GM19395 (cell line): ENCODE results near the gene UNC79.

Source experiments
- ATAC-seq: cut with Tn5 transposase; IDR thresholded peaks from one replicate; pipeline ENCODE4 v1.9.1; 2021; ENCODE audit warnings: mild to moderate bottlenecking, moderate library complexity; ENCODE audit not compliant: unreplicated experiment

UNC79 gene

DNA sequence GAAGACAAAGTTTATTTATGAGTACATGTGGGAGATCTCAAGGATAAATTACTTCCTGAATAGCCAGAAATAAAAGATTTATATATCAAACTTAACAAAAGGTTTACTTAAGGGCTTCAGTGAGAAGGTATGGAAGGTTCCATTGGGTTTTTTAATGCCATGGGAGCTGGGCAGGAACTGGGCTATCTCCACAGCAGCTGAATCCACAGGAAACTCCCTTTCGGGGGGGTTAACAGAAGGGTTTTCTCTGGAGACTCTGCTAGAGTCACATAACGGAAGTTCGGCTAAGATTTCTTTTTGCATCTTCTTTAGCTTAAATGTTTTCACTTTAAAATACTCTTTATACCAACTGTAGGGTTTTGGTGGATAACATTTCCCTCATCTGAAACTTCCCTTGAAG, 113.5 kb downstream of the UNC79 start:
- ATAC-seq: no peak

DNA sequence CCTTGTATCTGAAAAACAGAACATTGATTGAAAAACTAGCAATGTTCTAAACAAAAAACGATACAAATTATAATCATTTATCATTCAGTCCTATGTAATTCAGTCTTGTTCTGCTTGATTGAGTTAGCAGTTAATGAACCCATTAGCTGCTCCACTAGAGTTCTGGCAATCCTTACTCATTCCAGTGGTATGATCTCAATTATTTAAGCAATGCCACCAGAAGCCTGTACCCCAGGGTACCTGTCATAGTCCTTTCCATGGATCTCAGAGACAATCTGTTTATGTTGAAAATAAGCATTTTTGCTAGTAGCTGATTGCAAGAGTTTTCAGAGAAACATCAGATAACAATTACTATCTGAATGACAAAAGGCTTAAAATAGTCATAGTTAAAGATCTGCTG, 115.9 kb downstream of the UNC79 start:
- ATAC-seq: no peak

DNA sequence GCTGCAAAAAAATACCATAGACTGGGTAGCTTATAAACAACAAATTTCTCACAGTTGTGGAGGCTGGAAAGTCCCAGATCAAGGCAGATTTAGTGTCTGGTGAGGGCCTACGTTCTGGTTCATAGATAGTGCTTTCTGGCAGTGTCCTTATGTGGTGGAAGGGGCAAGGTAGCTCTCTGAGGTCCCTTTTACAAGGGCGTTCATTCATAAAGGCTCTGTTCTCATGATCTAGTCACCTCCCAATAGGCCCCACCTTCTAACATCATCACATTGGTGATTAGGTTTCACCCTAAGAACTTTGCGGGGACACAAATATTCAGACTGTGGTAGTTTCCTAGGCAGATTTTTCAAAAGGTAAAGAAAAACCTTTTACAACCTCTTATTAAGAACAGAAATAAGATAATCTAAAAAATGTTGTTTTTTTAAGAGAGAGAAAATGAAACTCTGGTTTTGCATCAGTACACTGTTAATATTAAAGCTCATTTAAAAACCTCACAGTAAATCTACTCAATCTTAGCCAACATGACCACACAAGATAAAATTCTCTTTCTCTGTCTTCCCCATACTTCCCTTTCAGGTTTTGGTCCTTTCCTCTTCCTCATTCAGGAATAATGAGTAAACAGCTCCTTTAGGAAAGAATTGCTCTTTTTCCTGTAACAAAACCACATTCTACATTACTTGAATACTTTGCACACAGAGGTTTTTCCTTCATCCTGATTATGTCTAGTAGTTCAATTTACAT, 117.5 kb downstream of the UNC79 start:
- peak; percentile 82 for ATAC-seq

DNA sequence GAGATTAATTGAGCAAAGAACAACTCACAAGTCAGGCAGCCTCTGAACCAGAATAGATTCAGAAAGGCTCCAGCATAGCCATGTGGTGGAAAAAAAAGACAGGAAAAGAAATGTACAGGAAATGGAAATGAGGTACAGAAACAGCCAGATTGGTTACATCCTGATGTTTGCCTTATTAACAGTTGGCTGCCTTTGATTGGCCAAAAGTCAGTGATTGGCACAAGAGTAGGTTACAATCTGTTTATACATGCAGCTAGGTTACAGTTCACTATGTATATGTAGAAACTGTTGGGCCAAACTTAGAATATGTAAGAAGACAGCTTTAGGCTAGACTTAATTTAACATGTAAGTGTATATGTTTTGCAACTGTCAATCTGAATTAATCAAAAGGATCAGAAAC, 118.9 kb downstream of the UNC79 start:
- no peak for ATAC-seq

DNA sequence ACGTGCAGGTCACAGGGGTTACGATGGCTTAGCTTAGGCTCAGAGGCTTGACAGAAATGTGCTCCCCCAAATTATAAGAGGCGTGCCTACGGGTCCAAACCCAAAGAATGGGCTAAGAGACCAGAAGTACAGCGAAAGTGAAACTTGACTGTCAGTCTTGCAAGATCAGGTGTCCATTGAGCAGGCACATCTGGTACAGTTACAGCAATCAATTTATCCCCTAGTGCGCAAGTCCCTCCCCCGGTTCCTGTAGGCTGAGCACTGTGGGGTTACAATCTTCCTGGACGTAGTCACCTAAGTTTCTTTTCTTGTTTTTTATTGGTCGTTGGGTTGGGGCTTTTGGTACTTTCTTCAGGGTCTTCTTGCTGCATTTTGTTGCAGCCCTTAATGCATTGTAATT, 134.2 kb downstream of the UNC79 start:
- ATAC-seq: no peak

DNA sequence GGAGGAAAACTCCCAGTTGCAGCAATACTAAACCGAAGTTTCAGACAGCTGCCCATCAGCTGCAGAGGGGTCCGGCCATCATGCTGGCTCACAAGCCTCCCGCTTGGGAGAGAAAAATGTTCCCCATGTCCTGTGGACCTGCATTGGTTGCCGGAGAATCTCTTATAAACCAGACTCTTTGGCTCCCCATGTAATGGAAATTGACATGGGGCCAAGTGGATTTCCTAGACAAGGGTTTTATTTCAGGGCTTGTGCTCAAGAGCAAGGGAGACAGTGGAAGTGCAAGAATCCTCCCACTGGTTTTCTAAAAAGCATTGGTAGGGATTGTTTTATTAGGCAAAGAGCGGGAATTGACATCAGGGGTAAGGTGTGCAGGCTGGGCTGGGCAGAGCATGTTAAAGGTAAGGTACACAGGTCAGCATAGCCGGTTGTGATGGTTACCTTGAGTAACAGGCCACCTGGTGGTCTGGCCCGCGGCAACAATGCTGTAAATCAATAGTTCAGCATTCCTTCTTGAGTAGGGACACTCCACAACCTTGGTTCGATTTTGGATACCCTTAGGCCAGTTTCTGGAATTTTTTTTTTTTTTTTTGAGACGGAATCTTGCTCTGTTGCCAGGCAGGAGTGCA, 135.4 kb downstream of the UNC79 start:
- no peak for ATAC-seq

DNA sequence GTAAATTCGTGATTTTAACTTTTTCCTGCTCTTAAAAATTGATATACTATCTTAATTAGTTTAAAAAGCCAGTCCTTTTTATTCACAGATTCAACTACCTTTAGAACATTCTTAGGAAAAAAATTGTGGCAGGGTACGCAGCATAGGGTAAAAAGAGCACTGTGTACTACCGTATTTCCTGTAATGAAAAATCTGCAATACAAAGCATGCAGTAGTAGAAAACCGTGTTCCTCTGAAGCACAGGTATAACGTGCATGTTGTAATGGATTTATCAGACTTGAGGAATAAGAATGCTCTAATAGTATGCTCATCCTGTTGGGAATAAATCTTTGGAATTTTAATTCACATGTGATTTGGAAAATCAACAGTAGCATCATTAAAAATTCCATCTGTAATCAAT, 140.5 kb downstream of the UNC79 start:
- ATAC-seq: no peak

DNA sequence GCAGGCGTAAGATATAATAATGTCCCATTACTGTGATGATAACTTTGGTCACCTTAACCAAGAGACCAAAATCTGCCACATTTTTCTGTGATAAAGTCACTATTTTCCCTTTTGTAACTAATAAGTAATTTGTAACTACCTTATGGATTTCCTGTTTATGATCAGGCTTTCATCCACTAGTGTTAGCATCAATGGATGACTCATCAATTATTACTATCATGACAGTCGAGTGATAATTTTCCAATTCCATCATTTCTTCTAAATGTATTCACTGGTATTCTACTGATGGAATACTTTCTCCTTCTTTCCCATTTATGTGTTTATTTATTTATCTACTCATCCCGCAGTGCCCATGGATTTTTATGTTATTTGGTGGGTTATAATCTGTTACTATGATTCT, 148.4 kb downstream of the UNC79 start:
- no peak for ATAC-seq

DNA sequence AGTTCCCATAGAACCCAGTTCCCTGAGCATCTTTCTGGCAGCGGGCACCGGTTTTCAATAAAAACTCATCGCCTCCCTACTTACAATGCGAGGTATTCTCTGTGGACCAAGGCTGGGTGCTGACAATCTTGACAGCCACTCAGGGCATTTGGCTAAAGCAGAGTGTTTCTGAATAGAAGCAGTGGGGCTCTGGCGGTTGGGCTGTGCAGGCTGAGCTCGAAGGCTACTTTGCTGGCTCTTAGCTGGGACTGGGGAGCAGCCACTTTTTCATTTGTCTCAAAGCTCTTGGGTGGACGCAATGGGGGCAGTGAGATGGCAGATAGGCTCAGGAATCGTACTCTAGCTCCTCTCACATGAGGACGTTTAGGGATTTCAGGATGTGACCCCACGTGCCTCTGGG, 151.8 kb downstream of the UNC79 start:
- no peak for ATAC-seq

DNA sequence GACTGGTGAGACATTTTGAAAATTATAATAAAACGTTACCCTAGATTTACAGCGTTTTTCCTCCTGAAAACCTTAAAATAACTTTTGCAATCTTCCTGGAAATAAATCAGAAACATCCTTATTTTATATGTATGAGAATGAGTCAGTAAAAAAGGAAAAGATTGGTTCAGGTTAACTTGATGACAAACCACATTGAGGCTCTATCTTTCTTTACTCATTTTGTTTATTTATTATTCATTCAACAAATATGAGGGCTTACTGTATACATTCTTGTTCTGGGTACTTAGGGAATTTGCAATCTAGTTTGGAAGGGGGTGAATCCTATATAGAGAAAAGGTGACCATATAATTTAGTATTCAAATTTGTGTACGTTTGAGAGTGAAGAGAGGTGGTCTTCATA, 156.6 kb downstream of the UNC79 start:
- no peak for ATAC-seq

DNA sequence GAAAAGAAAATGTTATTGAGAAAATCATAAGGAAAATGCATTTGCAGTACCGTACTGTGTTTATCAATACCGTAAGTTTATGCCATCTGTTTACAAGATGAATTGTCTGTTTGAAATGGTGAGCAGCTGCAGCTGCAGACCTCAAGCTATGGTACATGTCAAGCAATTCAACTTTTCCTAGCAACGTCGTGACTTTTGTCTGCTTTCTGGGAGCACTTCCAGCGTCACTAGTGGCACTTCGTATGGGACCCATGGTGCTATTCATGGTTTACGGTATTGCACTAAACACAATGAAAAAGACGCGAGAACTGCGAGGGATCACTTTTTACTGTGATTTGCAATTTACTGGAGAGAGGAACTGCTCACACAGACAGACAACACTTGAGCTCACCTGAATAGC, 160.8 kb downstream of the UNC79 start:
- ATAC-seq: no peak

DNA sequence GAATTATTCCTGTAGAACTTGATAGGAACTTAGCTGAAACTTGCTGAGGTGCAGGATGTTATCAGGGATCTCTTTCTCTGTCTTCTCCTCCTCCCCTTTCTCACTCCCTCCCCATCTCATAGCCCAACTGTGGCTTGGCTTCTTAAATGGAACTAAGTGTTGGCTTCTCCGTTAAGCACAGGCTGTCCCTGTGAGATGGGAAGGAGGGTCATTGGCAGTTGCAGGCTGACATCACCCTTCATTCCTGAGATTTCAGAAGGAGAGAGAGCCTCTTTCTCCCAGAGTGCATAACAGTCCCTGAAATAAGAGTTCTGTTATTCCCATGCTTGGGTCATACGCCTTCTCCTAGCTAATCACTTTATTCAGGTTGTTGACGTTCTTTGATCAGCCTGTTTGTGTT, 162.0 kb downstream of the UNC79 start:
- ATAC-seq: no peak

DNA sequence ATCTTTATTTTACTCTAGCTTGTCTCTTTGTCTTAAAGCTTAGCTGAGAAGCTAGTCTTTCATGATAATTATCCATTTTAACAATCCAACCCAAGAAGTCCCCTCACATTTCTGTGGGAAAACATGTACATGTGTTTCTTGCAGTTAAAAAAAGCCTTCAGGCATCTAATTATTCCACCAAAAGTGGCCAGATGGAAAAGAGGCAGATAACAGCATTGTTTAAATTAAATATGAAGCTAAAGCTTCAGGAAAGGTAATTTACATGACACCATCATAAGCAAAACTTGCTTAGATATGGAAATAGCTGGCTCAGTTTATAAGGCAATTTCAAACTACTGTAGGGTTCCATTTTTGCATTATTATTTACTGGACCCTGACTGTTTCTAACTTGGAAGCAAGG, 175.4 kb downstream of the UNC79 start:
- no peak for ATAC-seq

DNA sequence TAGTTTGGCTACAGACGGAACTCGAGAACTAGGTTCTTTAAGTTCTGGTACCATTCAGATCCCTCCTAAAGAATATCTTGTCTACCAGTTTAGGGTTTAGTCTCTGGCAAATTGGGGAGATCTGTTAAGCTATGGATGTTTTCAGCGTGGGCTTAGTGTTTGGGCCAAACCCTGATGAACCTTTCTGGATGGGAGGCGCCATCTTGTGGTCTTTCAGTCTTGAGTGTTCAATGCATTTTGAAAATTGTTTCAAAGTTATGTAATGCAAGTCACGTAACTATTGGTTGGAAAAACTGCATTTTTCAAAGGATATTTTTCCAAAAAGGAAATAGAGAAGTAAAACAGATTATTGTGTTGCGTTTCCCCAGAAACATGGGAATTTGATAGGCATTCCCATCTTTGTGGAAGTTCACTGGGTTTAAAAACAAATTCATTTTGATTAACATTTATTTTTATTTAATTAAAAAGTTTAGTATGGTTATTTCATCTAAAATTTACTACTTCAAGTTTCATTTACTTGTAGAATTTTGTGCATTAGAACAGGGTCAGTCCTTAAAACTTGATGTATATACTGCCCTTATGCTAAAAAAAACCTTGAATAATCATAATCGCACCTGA, 188.5 kb downstream of the UNC79 start:
- ATAC-seq: no peak

DNA sequence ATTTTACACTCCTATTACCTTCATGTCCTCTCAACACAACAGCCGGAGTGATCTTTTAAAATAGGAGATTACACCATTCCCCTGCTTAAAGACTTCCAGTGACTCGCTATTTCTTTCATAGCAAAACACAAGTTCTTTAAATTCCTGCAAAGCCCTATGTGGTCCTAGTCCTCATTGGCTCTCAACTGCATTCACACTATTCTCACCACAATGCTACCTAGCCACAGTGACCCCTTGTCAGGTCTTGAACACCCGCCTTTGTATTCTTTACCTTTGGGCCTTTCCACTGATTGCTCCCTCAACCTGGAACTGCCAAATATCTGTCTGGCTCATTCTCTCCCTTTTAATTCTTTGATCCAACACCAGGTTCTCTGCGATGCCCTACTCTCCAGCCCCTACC, 197.3 kb downstream of the UNC79 start:
- ATAC-seq: no peak

DNA sequence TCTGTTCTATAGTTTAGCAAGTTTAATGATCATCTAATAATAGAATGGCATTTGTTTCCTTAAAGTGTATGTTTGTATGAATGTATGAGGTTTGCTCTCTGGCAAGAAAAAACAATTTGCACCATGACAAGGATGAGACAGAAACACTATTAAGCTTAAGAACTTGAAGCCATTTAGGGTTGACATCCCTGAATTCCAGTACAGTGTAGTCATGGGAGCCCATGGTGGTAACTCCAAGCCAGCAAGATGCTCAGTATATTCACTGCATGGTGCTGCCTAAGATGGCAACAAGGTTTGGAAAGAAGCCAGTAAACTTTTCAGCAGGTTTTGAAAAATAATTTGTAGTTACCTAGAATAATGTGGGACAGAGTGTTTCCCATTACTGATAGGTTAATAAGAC, 198.9 kb downstream of the UNC79 start:
- no peak for ATAC-seq

DNA sequence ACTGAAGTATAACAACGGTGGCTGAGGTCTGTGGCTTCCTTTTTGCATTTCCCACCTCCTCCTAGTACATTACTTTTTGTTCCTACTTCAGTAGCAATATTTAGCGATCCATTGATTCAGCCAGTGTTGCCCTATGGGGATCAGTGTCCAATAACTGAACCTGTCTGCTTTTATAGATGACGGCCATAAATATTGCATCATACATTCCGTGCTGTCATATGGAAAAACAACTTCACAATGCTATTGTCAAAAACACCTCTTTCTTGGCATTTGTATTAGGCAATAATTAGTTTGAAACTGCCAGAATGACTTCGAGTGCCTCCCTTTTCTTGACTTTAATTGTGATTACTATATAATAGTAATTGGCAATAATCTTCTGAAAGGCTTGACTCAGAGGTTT, 208.1 kb downstream of the UNC79 start:
- ATAC-seq: no peak

DNA sequence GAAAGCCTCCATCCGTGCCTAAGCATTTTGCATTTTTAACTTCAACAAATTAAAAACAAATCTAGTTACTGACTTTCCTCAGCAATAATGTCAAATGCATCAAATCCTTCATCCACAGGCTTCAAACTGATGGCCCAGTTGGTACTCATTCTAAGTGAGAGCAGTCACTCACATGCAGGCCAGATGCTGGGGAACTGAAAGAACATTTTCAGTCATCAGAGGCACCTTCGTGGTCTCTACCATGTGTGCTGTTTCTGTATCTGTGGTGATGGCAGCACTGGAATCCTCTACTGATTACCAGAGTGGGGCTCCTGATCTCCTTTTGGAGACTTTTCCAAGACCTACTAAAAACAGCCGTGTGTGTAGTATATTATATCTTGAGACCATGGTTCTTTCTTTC, 212.4 kb downstream of the UNC79 start:
- no peak for ATAC-seq

DNA sequence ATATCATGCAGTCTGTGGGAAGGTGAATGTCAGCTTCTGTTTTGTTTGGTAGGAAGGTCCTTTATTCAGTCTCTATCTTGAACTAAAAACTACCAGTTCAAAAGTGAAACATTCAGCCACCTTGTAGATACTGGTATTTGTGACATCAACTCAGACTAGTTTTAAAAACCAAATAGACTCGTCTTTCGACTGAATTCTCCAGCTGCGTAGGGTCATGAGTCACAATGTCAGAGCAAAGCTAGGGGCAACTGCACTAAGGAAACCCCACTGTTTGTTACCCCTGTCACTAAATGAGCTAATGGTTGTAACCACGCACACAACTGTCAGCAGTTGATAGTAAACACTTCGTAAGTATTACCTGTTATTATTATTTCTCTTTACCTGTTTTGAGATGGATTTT, 212.9 kb downstream of the UNC79 start:
- ATAC-seq: no peak

DNA sequence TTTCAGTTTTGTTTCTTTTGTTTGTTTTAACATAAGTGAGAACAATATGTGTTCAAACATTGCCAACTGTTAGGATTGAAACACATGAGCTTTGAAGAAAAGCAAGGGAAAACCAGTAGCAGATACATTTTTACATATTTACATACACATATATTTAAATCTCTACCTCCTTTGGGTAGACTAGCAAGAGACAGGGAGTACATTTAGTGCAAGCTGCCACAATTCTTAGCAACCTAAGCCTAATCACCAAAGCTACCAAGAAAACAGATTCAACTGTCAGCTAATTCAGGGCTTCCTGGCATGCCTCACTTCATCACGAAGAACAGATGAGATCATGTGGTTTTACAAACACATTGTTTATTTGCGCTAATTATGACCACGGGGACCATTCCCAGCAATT, 214.5 kb downstream of the UNC79 start:
- no peak for ATAC-seq

DNA sequence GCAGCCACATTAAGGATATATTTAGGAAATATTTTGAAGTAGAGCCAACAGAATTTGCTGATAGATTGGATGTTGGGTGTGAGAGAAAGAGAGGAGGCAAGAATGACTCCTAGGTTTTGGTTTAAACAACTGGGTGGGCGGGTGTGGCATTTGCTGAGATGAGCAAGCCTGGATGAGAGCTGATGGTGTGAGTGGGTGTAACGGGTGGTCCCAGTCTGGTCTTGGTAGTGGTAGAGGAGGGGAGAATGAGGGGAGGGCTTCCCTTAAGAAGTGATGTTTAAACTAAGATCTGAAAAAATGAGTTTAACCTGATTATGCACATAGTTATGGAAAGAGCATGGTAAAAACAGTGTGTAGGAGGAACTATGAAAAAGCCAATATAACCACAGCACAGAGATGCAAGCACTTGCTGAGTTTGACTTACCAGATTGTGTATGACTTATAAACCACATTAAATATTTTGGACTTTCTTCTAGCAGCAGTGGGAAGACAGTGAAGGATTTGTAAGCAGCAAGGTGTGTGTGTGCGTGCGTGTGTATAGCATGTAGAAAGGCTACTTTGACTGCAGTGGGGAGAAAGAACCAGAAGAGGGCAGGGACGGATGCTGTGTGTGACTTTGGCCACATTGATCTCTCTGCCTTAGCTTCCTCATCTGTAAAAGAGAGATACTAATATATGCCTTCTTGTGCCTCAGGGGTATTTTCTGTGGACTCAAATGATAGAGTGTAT, 217.9 kb downstream of the UNC79 start:
- ATAC-seq: no peak

DNA sequence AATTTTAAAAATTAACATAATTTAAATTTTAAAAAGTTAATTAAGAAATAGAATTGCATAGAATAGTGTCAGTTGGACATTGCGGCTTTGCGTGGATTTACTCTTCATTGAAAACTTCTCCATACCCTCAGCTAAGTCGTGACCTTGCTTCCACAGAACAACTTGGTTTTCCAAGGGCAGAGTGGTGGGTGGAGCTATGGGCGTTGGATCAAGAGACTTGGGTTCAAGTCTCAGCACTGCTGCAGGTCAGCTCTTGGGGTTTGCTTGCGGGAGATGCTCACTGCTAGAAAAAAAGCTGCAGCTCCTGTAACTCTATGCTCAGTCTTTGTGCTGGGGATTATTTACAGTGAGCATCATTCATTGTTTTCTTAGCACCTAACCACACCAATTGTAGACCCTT, 223.9 kb downstream of the UNC79 start:
- no peak for ATAC-seq
